Measurements from ENCODE around the gene AP3D1.

GRCh38 chr19:2103045-2103707, 48.2 kb downstream of the AP3D1 start:
- no peak for TF ChIP-seq CTCF (conservative IDR thresholded peaks at IDR 0.05)
- TF ChIP-seq EZH2 (IDR thresholded peaks at IDR 0.05; ENCODE audit: low read depth): no peak

Measured in PC-9 (cell line).